H9 (cell line): ENCODE data around the gene ATG7. TPM values are rescaled to one million over a fixed set of nuclear protein-coding genes. Genes with fewer than 3 reads are reported as not detected.

ENCODE experiments used
- DNase-seq: peaks from one replicate; pipeline ENCODE4 v3.0.0-alpha.2; 2017
- H2AFZ ChIP-seq: one replicate; pipeline ENCODE4 v1.6.1; 2013; ENCODE audit warnings: mild to moderate bottlenecking, low read length, control low read depth, moderate library complexity
- H2AK5ac ChIP-seq: 2 replicates; pipeline ENCODE4 v1.6.1; 2013; ENCODE audit warnings: low read length, control low read depth, mixed read lengths; ENCODE audit not compliant: insufficient read length
- H2BK120ac ChIP-seq: one replicate; pipeline ENCODE4 v1.6.1; 2013; ENCODE audit warnings: low read depth, mild to moderate bottlenecking, low read length, control low read depth, inconsistent platforms; ENCODE audit not compliant: poor library complexity, severe bottlenecking
- H2BK12ac ChIP-seq: 2 replicates; pipeline ENCODE4 v1.6.1; 2013; ENCODE audit warnings: low read length, control low read depth, mixed read lengths, low read depth; ENCODE audit not compliant: insufficient read length
- H2BK15ac ChIP-seq: 2 replicates; pipeline ENCODE4 v1.6.1; 2013; ENCODE audit warnings: low read depth, low read length, control low read depth
- H2BK20ac ChIP-seq: one replicate; pipeline ENCODE4 v1.6.1; 2013; ENCODE audit warnings: low read depth, mild to moderate bottlenecking, low read length, control low read depth, inconsistent platforms; ENCODE audit not compliant: poor library complexity, severe bottlenecking
- H2BK5ac ChIP-seq: 2 replicates; pipeline ENCODE4 v1.6.1; 2013; ENCODE audit warnings: low read length, control low read depth, mixed read lengths; ENCODE audit not compliant: insufficient read length
- H3K14ac ChIP-seq: 2 replicates; pipeline ENCODE4 v1.6.1; 2013; ENCODE audit warnings: low read length, control low read depth; ENCODE audit not compliant: insufficient read depth
- H3K18ac ChIP-seq: 2 replicates; pipeline ENCODE4 v1.6.1; 2013; ENCODE audit warnings: low read depth, mild to moderate bottlenecking, mixed read lengths, low read length, control low read depth; ENCODE audit not compliant: insufficient read length
- H3K23ac ChIP-seq: 2 replicates; pipeline ENCODE4 v1.6.1; 2013; ENCODE audit warnings: low read length, control low read depth, mixed read lengths, low read depth; ENCODE audit not compliant: insufficient read length
- H3K23me2 ChIP-seq: 2 replicates; pipeline ENCODE4 v1.6.1; 2013; ENCODE audit warnings: low read depth, mild to moderate bottlenecking, mixed read lengths, low read length, control low read depth; ENCODE audit not compliant: insufficient read length, poor library complexity, severe bottlenecking
- H3K27ac ChIP-seq: 2 replicates; pipeline ENCODE4 v1.5.1; 2013; ENCODE audit warnings: low read length, control low read depth, mixed read lengths, low read depth; ENCODE audit not compliant: insufficient read length
- H3K27me3 ChIP-seq: 2 replicates; pipeline ENCODE4 v1.6.1; 2013; ENCODE audit warnings: low read length, control low read depth, inconsistent platforms; ENCODE audit not compliant: insufficient read depth
- H3K4ac ChIP-seq: 2 replicates; pipeline ENCODE4 v1.6.1; 2013; ENCODE audit warnings: low read depth, mild to moderate bottlenecking, control low read depth, inconsistent platforms, low read length, moderate library complexity
- H3K4me1 ChIP-seq: 2 replicates; pipeline ENCODE4 v1.6.1; 2013; ENCODE audit warnings: low read length, control low read depth, inconsistent platforms; ENCODE audit not compliant: insufficient read depth
- H3K4me2 ChIP-seq: 2 replicates; pipeline ENCODE4 v1.6.1; 2013; ENCODE audit warnings: low read length, control low read depth, mixed read lengths; ENCODE audit not compliant: insufficient read length, insufficient read depth
- H3K56ac ChIP-seq: 2 replicates; pipeline ENCODE4 v1.6.1; 2013; ENCODE audit warnings: low read depth, mild to moderate bottlenecking, mixed read lengths, low read length, control low read depth; ENCODE audit not compliant: insufficient read length
- H3K79me1 ChIP-seq: 2 replicates; pipeline ENCODE4 v1.6.1; 2013; ENCODE audit warnings: low read depth, mild to moderate bottlenecking, moderate library complexity, low read length, control low read depth, inconsistent platforms; ENCODE audit not compliant: insufficient read depth, poor library complexity, severe bottlenecking
- H3K79me2 ChIP-seq: 2 replicates; pipeline ENCODE4 v1.6.1; 2013; ENCODE audit warnings: low read length, control low read depth, inconsistent platforms; ENCODE audit not compliant: insufficient read depth
- H3K9ac ChIP-seq: 2 replicates; pipeline ENCODE4 v1.6.1; 2013; ENCODE audit warnings: low read length, control low read depth, mixed read lengths; ENCODE audit not compliant: insufficient read length; ENCODE audit errors: extremely low read depth
- H3K9me3 ChIP-seq: one replicate; pipeline ENCODE4 v1.6.1; 2013; ENCODE audit warnings: low read depth, low read length, inconsistent platforms; ENCODE audit not compliant: control insufficient read depth
- H3T11ph ChIP-seq: one replicate; pipeline ENCODE4 v1.6.1; 2013; ENCODE audit warnings: mild to moderate bottlenecking, low read length, control low read depth, inconsistent platforms
- H4K20me1 ChIP-seq: one replicate; pipeline ENCODE4 v1.6.1; 2013; ENCODE audit not compliant: control insufficient read depth, insufficient read length, insufficient read depth
- H4K5ac ChIP-seq: 2 replicates; pipeline ENCODE4 v1.6.1; 2013; ENCODE audit warnings: low read depth, mild to moderate bottlenecking, mixed read lengths, low read length, control low read depth; ENCODE audit not compliant: insufficient read length
- H4K8ac ChIP-seq: replicated peaks from 2 replicates; pipeline ENCODE4 v1.6.1; 2013; ENCODE audit warnings: low read length, control low read depth, mixed read lengths, low read depth; ENCODE audit not compliant: insufficient read length
- H4K91ac ChIP-seq: 2 replicates; pipeline ENCODE4 v1.6.1; 2013; ENCODE audit warnings: low read depth, mild to moderate bottlenecking, moderate library complexity, mixed read lengths, low read length, control low read depth; ENCODE audit not compliant: insufficient read length
- H3K27ac Mint-ChIP-seq, 3 experiments: 2 replicates in 2 of 3; 3 replicates in 1 of 3; pipeline ENCODE4 v1.8.0; 2020 to 2021; ENCODE audit warnings: mixed read lengths in 3 of 3, mild to moderate bottlenecking in 1 of 3, moderate library complexity in 1 of 3
- H3K27me3 Mint-ChIP-seq: 2 replicates; pipeline ENCODE4 v1.8.0; 2021; ENCODE audit warnings: low read depth, mild to moderate bottlenecking, moderate library complexity, mixed read lengths
- H3K36me3 Mint-ChIP-seq, 3 experiments: 2 replicates in 2 of 3; 3 replicates in 1 of 3; pipeline ENCODE4 v1.8.0; 2020 to 2021; ENCODE audit warnings: low read depth in 3 of 3, mixed read lengths in 3 of 3; ENCODE audit not compliant: insufficient read depth in 1 of 3
- H3K4me1 Mint-ChIP-seq, 2 experiments: 2 replicates each; pipeline ENCODE4 v1.8.0; 2020; ENCODE audit warnings: mixed read lengths in 2 of 2
- H3K4me3 Mint-ChIP-seq, 2 experiments: 2 replicates in 1 of 2; 3 replicates in 1 of 2; pipeline ENCODE4 v1.8.0; 2020 to 2021; ENCODE audit warnings: mild to moderate bottlenecking in 2 of 2, mixed read lengths in 2 of 2, moderate library complexity in 1 of 2
- H3K9me3 Mint-ChIP-seq, 2 experiments: 2 replicates in 1 of 2; 3 replicates in 1 of 2; pipeline ENCODE4 v1.8.0; 2020; ENCODE audit warnings: mild to moderate bottlenecking in 2 of 2, mixed read lengths in 2 of 2, moderate library complexity in 1 of 2
- WGBS: extraction: QIAGEN DNeasy Blood & Tissue Kit; methylation state at CpG from one replicate; pipeline ENCODE4 v1.1.7; 2013; ENCODE audit warnings: missing lambda C conversion rate, low lambda C conversion rate, mixed read lengths; ENCODE audit not compliant: insufficient read length; ENCODE audit errors: extremely low coverage; 5-methylcytosine and 5-hydroxymethylcytosine counted together
- total RNA-seq: library from RNA; stranded (reverse); gene quantifications from 2 replicates; pipeline ENCODE4 v1.2.1, GENCODE V29; 2021
- TF ChIP-seq, protein P1 (sequence below): fragments of 200-600 bp; sonication (generic); conservative IDR thresholded peaks from 3 replicates; pipeline ENCODE4 v1.8.0; 2021; ENCODE audit warnings: antibody characterized with exemption, mild to moderate bottlenecking

The ATG7 gene
- total RNA-seq, 1 experiment from 2014 or later = 17.9 TPM

DNA sequence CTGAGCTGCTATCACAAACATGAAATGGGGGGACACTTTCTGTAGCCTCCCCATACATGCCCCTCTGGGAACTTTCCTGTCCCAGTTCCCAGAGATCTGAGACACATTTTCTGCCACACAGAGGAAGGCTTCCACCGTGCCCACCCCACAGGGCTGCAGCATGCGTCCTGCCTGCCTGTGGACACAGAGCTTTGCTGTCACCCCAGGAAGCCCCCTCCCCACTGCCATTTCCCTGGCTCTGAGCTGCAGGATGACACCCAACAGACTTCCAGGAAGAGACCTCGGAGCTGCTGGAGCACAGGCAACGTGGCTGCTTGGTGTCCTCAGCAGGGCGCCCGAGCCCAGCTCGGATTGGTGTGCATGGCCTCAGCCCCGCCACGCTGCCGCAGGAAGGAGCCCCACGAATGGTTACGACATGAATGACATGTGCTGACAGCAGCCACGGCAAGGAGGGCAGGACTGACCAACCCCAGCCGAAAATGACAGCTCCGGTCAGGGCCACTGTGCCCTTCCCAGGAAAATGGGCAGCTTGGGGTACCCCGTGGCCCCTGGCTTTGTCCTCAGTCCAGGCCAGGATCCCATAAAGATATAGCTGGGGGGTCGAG, 290.2 kb downstream of the ATG7 start:
- no peak overlapping the region for H4K91ac ChIP-seq
- no peak overlapping the region for H3K4me2 ChIP-seq
- no peak overlapping the region for H4K8ac ChIP-seq
- Mint-ChIP-seq H3K27ac (peak overlapping the region in 1 of 3 experiments; percentile 68; a peak in 2 of 7 replicates), H3K4me1 (peaks cover 9 to 10% of the 10 kb centered on the region in 2 experiments; a peak in 3 of 4 replicates), H3K4me3 (no peak overlapping the region), H3K36me3 (peaks cover 7 to 47% (median 33%) of the 10 kb centered on the region in 3 experiments; a peak in 6 of 7 replicates), H3K9me3 (no peaks in the 10 kb centered on the region), H3K27me3 (peaks cover 1% of the 10 kb centered on the region; the same call in 1 of the 2 replicates)
- no peak overlapping the region for H3K27ac ChIP-seq
- no peak overlapping the region for H3K56ac ChIP-seq
- no peaks in the 10 kb centered on the region; the same call in 1 of the 2 replicates for H3K79me2 ChIP-seq
- H3K9ac ChIP-seq = no peak overlapping the region
- H3T11ph ChIP-seq = no peak overlapping the region
- no CpG with 5 or more reads among the region's 17 CpGs for WGBS
- no peaks in the 10 kb centered on the region for H3K4me1 ChIP-seq
- DNase-seq = no peak
- H3K4ac ChIP-seq = no peak overlapping the region
- no peak overlapping the region for H2BK120ac ChIP-seq
- no peaks in the 10 kb centered on the region for H3K27me3 ChIP-seq
- H4K5ac ChIP-seq = no peak overlapping the region
- no peak overlapping the region for H2BK20ac ChIP-seq
- no peak overlapping the region for H2BK5ac ChIP-seq
- no peaks in the 10 kb centered on the region for H3K9me3 ChIP-seq
- H2AFZ ChIP-seq = no peak overlapping the region
- TF ChIP-seq, protein P1, sequence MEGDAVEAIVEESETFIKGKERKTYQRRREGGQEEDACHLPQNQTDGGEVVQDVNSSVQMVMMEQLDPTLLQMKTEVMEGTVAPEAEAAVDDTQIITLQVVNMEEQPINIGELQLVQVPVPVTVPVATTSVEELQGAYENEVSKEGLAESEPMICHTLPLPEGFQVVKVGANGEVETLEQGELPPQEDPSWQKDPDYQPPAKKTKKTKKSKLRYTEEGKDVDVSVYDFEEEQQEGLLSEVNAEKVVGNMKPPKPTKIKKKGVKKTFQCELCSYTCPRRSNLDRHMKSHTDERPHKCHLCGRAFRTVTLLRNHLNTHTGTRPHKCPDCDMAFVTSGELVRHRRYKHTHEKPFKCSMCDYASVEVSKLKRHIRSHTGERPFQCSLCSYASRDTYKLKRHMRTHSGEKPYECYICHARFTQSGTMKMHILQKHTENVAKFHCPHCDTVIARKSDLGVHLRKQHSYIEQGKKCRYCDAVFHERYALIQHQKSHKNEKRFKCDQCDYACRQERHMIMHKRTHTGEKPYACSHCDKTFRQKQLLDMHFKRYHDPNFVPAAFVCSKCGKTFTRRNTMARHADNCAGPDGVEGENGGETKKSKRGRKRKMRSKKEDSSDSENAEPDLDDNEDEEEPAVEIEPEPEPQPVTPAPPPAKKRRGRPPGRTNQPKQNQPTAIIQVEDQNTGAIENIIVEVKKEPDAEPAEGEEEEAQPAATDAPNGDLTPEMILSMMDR = no peak
- H3K14ac ChIP-seq = no peak overlapping the region
- H2AK5ac ChIP-seq = no peak overlapping the region
- H4K20me1 ChIP-seq = peaks cover 2% of the 10 kb centered on the region
- peaks cover 3% of the 10 kb centered on the region for H3K79me1 ChIP-seq
- H2BK15ac ChIP-seq = no peak overlapping the region
- H2BK12ac ChIP-seq = no peak overlapping the region
- no peak overlapping the region for H3K18ac ChIP-seq
- H3K23ac ChIP-seq = no peak overlapping the region
- no peaks in the 10 kb centered on the region for H3K23me2 ChIP-seq
